Keratinocyte (primary cell): ENCODE measurements around the gene SUSD6. TPM values are rescaled to one million over a fixed set of nuclear protein-coding genes. Genes with fewer than 3 reads are reported as not detected.

ENCODE experiments used
- DNase-seq: peaks from one replicate; pipeline ENCODE4 v3.0.0-alpha.2; 2011; ENCODE audit warnings: low read depth, missing footprints, low spot score
- FAIRE-seq: peaks from 2 replicates; lab custom pipeline; 2011; peaks lifted over from hg19 to GRCh38; lab: Jason Lieb, UNC
- H2AFZ ChIP-seq: 2 replicates; pipeline ENCODE4 v1.6.0; 2012; ENCODE audit warnings: low read length, control low read depth, inconsistent platforms; ENCODE audit not compliant: control insufficient read depth
- H3K27ac ChIP-seq: 2 replicates; pipeline ENCODE4 v1.5.1; 2011; ENCODE audit warnings: low read length; ENCODE audit not compliant: control insufficient read depth, insufficient read depth
- H3K27me3 ChIP-seq: 3 replicates; pipeline ENCODE4 v1.6.0; 2011; ENCODE audit warnings: low read length; ENCODE audit not compliant: control insufficient read depth, insufficient read depth; ENCODE audit errors: extremely low read depth
- H3K36me3 ChIP-seq, 2 experiments: 2 replicates in 1 of 2; 3 replicates in 1 of 2; pipeline ENCODE4 v1.5.1; 2011; ENCODE audit warnings: low read length in 2 of 2, mild to moderate bottlenecking in 1 of 2; ENCODE audit not compliant: control insufficient read depth in 2 of 2, insufficient read depth in 2 of 2; ENCODE audit errors: extremely low read depth in 1 of 2
- H3K4me1 ChIP-seq: 3 replicates; pipeline ENCODE4 v1.5.1; 2011; ENCODE audit warnings: low read length; ENCODE audit not compliant: control insufficient read depth, insufficient read depth; ENCODE audit errors: extremely low read depth
- H3K4me2 ChIP-seq: 3 replicates; pipeline ENCODE4 v1.6.0; 2011; ENCODE audit warnings: low read depth, low read length; ENCODE audit not compliant: control insufficient read depth, insufficient read depth; ENCODE audit errors: extremely low read depth
- H3K4me3 ChIP-seq, 3 experiments: fragments of 200-600 bp in 1 of 3; sonication (generic) in 1 of 3; 2 replicates in 2 of 3; 3 replicates in 1 of 3; pipeline ENCODE4 v1.5.1; 2011 to 2016; ENCODE audit warnings: low read length in 3 of 3, mild to moderate bottlenecking in 3 of 3, control low read depth in 2 of 3, inconsistent platforms in 1 of 3, low read depth in 1 of 3, mixed read lengths in 1 of 3, mixed run types in 1 of 3, moderate library complexity in 1 of 3; ENCODE audit not compliant: control insufficient read depth in 2 of 3, insufficient read depth in 2 of 3; ENCODE audit errors: extremely low read depth in 1 of 3
- H3K79me2 ChIP-seq: 2 replicates; pipeline ENCODE4 v1.6.0; 2012; ENCODE audit warnings: low read length; ENCODE audit not compliant: control insufficient read depth, insufficient read depth
- H3K9ac ChIP-seq: 3 replicates; pipeline ENCODE4 v1.6.0; 2011; ENCODE audit warnings: low read length; ENCODE audit not compliant: control insufficient read depth, insufficient read depth; ENCODE audit errors: extremely low read depth
- H3K9me1 ChIP-seq: 3 replicates; pipeline ENCODE4 v1.6.0; 2011; ENCODE audit warnings: low read length; ENCODE audit not compliant: control insufficient read depth, insufficient read depth; ENCODE audit errors: extremely low read depth
- H3K9me3 ChIP-seq: 2 replicates; pipeline ENCODE4 v1.5.1; 2012; ENCODE audit warnings: low read depth, low read length; ENCODE audit not compliant: control insufficient read depth
- H4K20me1 ChIP-seq: 3 replicates; pipeline ENCODE4 v1.6.0; 2011; ENCODE audit warnings: low read length; ENCODE audit not compliant: control insufficient read depth, insufficient read depth; ENCODE audit errors: extremely low read depth
- EZH2 ChIP-seq: IDR thresholded peaks from one replicate; pipeline ENCODE4 v1.6.1; 2012; ENCODE audit warnings: inconsistent platforms, mild to moderate bottlenecking, low read length, moderate library complexity
- dilution Hi-C: fragments of 300-500 bp; cut with MboI; formaldehyde crosslinking; loops from one replicate; pipeline ENCODE4 v1.7.0; 2020; ENCODE audit warnings: low sequenced_read_pairs; ENCODE audit not compliant: extremely low pct_ligation_motif_present
- polyA plus RNA-seq, 5 experiments: library from polyadenylated mRNA; depleted of rRNA in 3 of 5; stranded (reverse) in 3 of 5; stranded (forward) in 1 of 5; unstranded in 1 of 5; fragments of >200 nt; gene quantifications; 1 replicate in 1 of 5; 2 replicates in 3 of 5; 3 replicates in 1 of 5; pipeline versions ENCODE4 v1.2.1 to v1.2.3, GENCODE V29; 2011 to 2012; ENCODE audit warnings: missing spikeins in 2 of 5, low read depth in 1 of 5, low replicate concordance in 1 of 5
- TF ChIP-seq, protein P1 (sequence below), 3 experiments: IDR thresholded peaks in 1 of 3; conservative IDR thresholded peaks in 1 of 3; optimal IDR thresholded peaks in 1 of 3; 2 replicates in 2 of 3; 3 replicates in 1 of 3; pipeline versions ENCODE3 to v1.5.1; 2011; ENCODE audit warnings: low read length in 3 of 3, mild to moderate bottlenecking in 3 of 3, moderate library complexity in 2 of 3, control low read depth in 1 of 3, inconsistent platforms in 1 of 3; ENCODE audit not compliant: insufficient read depth in 2 of 3; ENCODE audit errors: extremely low read depth in 1 of 3

SUSD6 gene
- polyA plus RNA-seq, 1 donor (not counting 4 experiments of a cell fraction or from before 2014, with no cell fraction given), result 10.5 TPM

DNA sequence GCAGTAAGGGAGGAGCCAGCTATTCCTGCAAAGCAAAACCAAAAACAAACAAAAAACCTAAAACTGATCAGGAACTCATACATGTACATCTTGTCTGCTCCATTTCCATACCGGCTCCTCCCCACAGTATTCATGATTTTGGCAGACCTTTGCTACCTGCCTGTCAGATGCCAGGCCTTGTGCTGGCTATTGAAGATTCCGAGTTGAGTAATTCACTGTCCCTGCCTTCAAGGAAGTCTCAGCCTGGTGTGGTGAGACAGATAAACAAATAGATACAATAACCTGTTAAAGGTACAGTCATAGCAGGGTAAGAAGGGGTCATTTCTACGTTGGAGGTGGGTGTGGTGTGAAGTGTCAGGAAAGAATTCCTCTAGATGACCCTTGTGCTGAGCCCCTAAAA lies 42.7 kb downstream of the SUSD6 start:
- DNase-seq, result no peak
- H3K4me2 ChIP-seq, result peak overlapping the region; percentile 43
- H3K9ac ChIP-seq, result no peak overlapping the region
- no peak overlapping the region for H3K4me3 ChIP-seq
- dilution Hi-C loops, result no loop called here
- peak overlapping the region; percentile 60 for H3K27ac ChIP-seq
- no peaks in the 10 kb centered on the region for H4K20me1 ChIP-seq
- no peaks in the 10 kb centered on the region for H3K36me3 ChIP-seq
- no peak for FAIRE-seq
- TF ChIP-seq EZH2, result no peak
- TF ChIP-seq, protein P1, sequence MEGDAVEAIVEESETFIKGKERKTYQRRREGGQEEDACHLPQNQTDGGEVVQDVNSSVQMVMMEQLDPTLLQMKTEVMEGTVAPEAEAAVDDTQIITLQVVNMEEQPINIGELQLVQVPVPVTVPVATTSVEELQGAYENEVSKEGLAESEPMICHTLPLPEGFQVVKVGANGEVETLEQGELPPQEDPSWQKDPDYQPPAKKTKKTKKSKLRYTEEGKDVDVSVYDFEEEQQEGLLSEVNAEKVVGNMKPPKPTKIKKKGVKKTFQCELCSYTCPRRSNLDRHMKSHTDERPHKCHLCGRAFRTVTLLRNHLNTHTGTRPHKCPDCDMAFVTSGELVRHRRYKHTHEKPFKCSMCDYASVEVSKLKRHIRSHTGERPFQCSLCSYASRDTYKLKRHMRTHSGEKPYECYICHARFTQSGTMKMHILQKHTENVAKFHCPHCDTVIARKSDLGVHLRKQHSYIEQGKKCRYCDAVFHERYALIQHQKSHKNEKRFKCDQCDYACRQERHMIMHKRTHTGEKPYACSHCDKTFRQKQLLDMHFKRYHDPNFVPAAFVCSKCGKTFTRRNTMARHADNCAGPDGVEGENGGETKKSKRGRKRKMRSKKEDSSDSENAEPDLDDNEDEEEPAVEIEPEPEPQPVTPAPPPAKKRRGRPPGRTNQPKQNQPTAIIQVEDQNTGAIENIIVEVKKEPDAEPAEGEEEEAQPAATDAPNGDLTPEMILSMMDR (optimal IDR thresholded peaks at IDR 0.05 in 1 of 3, IDR thresholded peaks at IDR 0.05 in 1 of 3, conservative IDR thresholded peaks at IDR 0.05 in 1 of 3; ENCODE audit: extremely low read depth in 1 of 3, insufficient read depth in 2 of 3, low read length in 3 of 3), result no peak
- no peaks in the 10 kb centered on the region for H3K27me3 ChIP-seq
- no peak overlapping the region for H2AFZ ChIP-seq
- H3K79me2 ChIP-seq, result peaks cover 48% of the 10 kb centered on the region
- H3K4me1 ChIP-seq, result peaks cover 67% of the 10 kb centered on the region
- H3K9me1 ChIP-seq, result peaks cover 7% of the 10 kb centered on the region
- H3K9me3 ChIP-seq, result no peaks in the 10 kb centered on the region

DNA sequence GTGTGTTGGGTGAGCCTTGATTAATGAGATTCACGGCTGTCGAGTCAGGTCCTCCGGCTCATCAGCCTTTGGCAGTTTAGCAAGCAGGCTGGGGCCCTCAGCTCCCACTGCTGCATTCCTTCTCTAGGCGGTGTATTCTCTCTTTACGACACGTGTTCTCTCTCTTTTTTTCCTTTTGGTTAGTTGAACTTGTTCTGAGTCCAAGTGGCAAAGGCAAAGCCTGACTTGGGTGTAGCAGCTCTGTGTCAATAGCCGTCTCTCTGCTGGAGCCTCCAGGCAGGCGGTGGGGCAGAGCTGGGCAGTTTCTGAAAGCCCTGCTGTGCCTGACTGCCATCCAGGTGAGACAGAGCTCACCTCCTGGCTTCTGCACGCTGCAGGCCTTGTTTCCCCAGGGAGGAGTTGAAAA lies 46.6 kb downstream of the SUSD6 start:
- Histone ChIP-seq H3K9ac (peak overlapping the region; percentile 77), H3K9me3 (no peaks in the 10 kb centered on the region), H3K27ac (peak overlapping the region; percentile 91), H4K20me1 (no peaks in the 10 kb centered on the region), H3K9me1 (peaks cover 2% of the 10 kb centered on the region), H3K4me2 (peak overlapping the region; percentile 75), H3K79me2 (peaks cover 29% of the 10 kb centered on the region), H3K4me3 (peak overlapping the region in 2 of 3 experiments; percentile 43 to 52), H3K36me3 (peaks cover 1 to 7% of the 10 kb centered on the region in 2 experiments), H3K27me3 (no peaks in the 10 kb centered on the region), H3K4me1 (peaks cover 44% of the 10 kb centered on the region), H2AFZ (peak overlapping the region; percentile 40)
- DNase-seq (peak; percentile 55), FAIRE-seq (peak; percentile 73)
- no peak for TF ChIP-seq EZH2
- TF ChIP-seq, protein P1 (optimal IDR thresholded peaks at IDR 0.05 in 1 of 3, IDR thresholded peaks at IDR 0.05 in 1 of 3, conservative IDR thresholded peaks at IDR 0.05 in 1 of 3; ENCODE audit: extremely low read depth in 1 of 3, insufficient read depth in 2 of 3, low read length in 3 of 3), result no peak
- dilution Hi-C loops, result no loop called here
